ENCODE measurements around the gene IQSEC1.

- TF ChIP-seq PHF8 (IDR thresholded peaks at IDR 0.05; ENCODE audit: borderline replicate concordance, low read depth) (no peak), POLR2A (IDR thresholded peaks at IDR 0.05; ENCODE audit: low read length) (no peak), MYC (IDR thresholded peaks at IDR 0.05; ENCODE audit: borderline replicate concordance, low read length) (no peak), HOXA7 (CRISPR knock-in tag; IDR thresholded peaks at IDR 0.05) (no peak), ELK1 (IDR thresholded peaks at IDR 0.05; ENCODE audit: low read depth, low read length) (no peak), CTCF (IDR thresholded peaks at IDR 0.05) (no peak), REST (IDR thresholded peaks at IDR 0.05) (no peak), SMC3 (IDR thresholded peaks at IDR 0.05) (no peak), KDM5A (IDR thresholded peaks at IDR 0.05) (no peak), USF2 (IDR thresholded peaks at IDR 0.05) (no peak)
Observed at GRCh38 chr3:13104511-13104910, 31.3 kb upstream of the IQSEC1 start.

Measured in A549 (cell line).